Tibial nerve (tissue), 3 donors: ENCODE data around the gene CDH6.

Source experiments
- CTCF ChIP-seq, 5 experiments: fragments of 200-600 bp in 3 of 5; fragments of 450-650 bp in 2 of 5; sonication (generic) in 3 of 5; IDR thresholded peaks; one replicate each; pipeline ENCODE4 v1.5.1; 2016 to 2019; ENCODE audit warnings: antibody characterized with exemption in 5 of 5, mild to moderate bottlenecking in 3 of 5, moderate library complexity in 2 of 5
- POLR2A ChIP-seq, 2 donors: fragments of 450-650 bp; IDR thresholded peaks; one replicate each; pipeline ENCODE4 v1.6.1; 2017; ENCODE audit warnings: antibody characterized with exemption in 2 of 2, mild to moderate bottlenecking in 2 of 2, moderate library complexity in 2 of 2

- no peak for TF ChIP-seq CTCF (IDR thresholded peaks at IDR 0.05)
- no peak for TF ChIP-seq POLR2A (IDR thresholded peaks at IDR 0.05)
Observed at GRCh38 chr5:31346896-31347551, 153.5 kb downstream of the CDH6 start.
